Parathyroid adenoma (tissue), 2 donors: Measurements from ENCODE around the gene DPYD.

Experiments
- H2AFZ ChIP-seq: fragments of 300-600 bp; sonication (generic); one replicate; pipeline ENCODE4 v1.7.0; 2017; ENCODE audit warnings: antibody characterized with exemption, mild to moderate bottlenecking
- H3K27ac ChIP-seq: fragments of 300-600 bp; sonication (generic); one replicate; pipeline ENCODE4 v1.7.0; 2017
- H3K27me3 ChIP-seq: fragments of 300-600 bp; sonication (generic); one replicate; pipeline ENCODE4 v1.7.0; 2017; ENCODE audit warnings: low read length; ENCODE audit not compliant: control insufficient read depth, insufficient read depth
- H3K36me3 ChIP-seq: fragments of 300-600 bp; sonication (generic); one replicate; pipeline ENCODE4 v1.7.0; 2017; ENCODE audit warnings: low read length; ENCODE audit not compliant: control insufficient read depth, insufficient read depth
- H3K4me1 ChIP-seq: fragments of 300-600 bp; sonication (generic); one replicate; pipeline ENCODE4 v1.7.0; 2017; ENCODE audit warnings: control low read depth
- H3K4me2 ChIP-seq: fragments of 300-600 bp; sonication (generic); one replicate; pipeline ENCODE4 v1.7.0; 2017; ENCODE audit warnings: low read length
- H3K4me3 ChIP-seq: fragments of 300-600 bp; sonication (generic); one replicate; pipeline ENCODE4 v1.7.0; 2017; ENCODE audit warnings: low read depth, low read length
- H3K79me2 ChIP-seq: fragments of 300-600 bp; sonication (generic); one replicate; pipeline ENCODE4 v1.7.0; 2017; ENCODE audit warnings: control low read depth
- H3K9ac ChIP-seq: fragments of 300-600 bp; sonication (generic); one replicate; pipeline ENCODE4 v1.7.0; 2017; ENCODE audit warnings: mild to moderate bottlenecking
- H3K9me3 ChIP-seq: fragments of 300-600 bp; sonication (generic); one replicate; pipeline ENCODE4 v1.7.0; 2017; ENCODE audit warnings: low read length; ENCODE audit not compliant: control insufficient read depth
- TF ChIP-seq, protein P1 (sequence below): fragments of 300-600 bp; sonication (generic); IDR thresholded peaks from one replicate; pipeline ENCODE4 v1.7.0; 2017; ENCODE audit warnings: antibody characterized with exemption, mild to moderate bottlenecking
- donor health status: primary hyperparathyroidism.

DPYD gene

GRCh38 chr1:97619706-97620105 is 301.1 kb downstream of the DPYD start:
- H3K27ac ChIP-seq, result no peak overlapping the region
- no peaks in the 10 kb centered on the region for H3K4me1 ChIP-seq
- H3K4me3 ChIP-seq, result no peak overlapping the region
- TF ChIP-seq, protein P1, sequence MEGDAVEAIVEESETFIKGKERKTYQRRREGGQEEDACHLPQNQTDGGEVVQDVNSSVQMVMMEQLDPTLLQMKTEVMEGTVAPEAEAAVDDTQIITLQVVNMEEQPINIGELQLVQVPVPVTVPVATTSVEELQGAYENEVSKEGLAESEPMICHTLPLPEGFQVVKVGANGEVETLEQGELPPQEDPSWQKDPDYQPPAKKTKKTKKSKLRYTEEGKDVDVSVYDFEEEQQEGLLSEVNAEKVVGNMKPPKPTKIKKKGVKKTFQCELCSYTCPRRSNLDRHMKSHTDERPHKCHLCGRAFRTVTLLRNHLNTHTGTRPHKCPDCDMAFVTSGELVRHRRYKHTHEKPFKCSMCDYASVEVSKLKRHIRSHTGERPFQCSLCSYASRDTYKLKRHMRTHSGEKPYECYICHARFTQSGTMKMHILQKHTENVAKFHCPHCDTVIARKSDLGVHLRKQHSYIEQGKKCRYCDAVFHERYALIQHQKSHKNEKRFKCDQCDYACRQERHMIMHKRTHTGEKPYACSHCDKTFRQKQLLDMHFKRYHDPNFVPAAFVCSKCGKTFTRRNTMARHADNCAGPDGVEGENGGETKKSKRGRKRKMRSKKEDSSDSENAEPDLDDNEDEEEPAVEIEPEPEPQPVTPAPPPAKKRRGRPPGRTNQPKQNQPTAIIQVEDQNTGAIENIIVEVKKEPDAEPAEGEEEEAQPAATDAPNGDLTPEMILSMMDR, result no peak
- no peaks in the 10 kb centered on the region for H3K79me2 ChIP-seq
- H3K27me3 ChIP-seq, result no peaks in the 10 kb centered on the region
- no peaks in the 10 kb centered on the region for H3K36me3 ChIP-seq
- no peaks in the 10 kb centered on the region for H3K9me3 ChIP-seq
- H3K9ac ChIP-seq, result no peak overlapping the region
- no peak overlapping the region for H2AFZ ChIP-seq
- no peak overlapping the region for H3K4me2 ChIP-seq

GRCh38 chr1:97610748-97611147 is 310.1 kb downstream of the DPYD start:
- no peak overlapping the region for H2AFZ ChIP-seq
- no peaks in the 10 kb centered on the region for H3K4me1 ChIP-seq
- H3K27me3 ChIP-seq, result no peaks in the 10 kb centered on the region
- no peak overlapping the region for H3K4me2 ChIP-seq
- TF ChIP-seq, protein P1, result no peak
- no peaks in the 10 kb centered on the region for H3K79me2 ChIP-seq
- H3K9me3 ChIP-seq, result no peaks in the 10 kb centered on the region
- no peak overlapping the region for H3K4me3 ChIP-seq
- H3K9ac ChIP-seq, result no peak overlapping the region
- H3K36me3 ChIP-seq, result no peaks in the 10 kb centered on the region
- no peak overlapping the region for H3K27ac ChIP-seq

DNA sequence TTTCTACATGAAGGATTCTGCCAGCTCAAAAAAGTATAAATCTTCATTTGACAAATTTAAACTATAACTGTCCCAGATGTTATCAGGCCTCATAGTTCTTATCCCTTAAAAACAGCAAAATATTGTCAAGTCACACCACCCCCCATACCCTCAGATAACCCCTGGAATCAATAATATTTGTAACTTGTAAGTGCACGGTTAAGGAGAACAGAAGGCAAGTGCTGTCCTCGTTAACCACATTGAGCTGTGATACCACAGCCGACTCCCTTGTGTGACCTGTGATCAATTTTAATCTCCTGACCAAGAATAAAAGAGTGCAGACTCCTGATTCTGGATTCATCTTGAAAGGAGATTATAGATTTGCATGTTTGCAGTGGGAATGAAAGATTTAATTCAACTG is 310.7 kb downstream of the DPYD start:
- no peak overlapping the region for H3K9ac ChIP-seq
- no peaks in the 10 kb centered on the region for H3K9me3 ChIP-seq
- TF ChIP-seq, protein P1, result no peak
- H3K27me3 ChIP-seq, result no peaks in the 10 kb centered on the region
- H3K79me2 ChIP-seq, result no peaks in the 10 kb centered on the region
- H3K4me3 ChIP-seq, result no peak overlapping the region
- no peak overlapping the region for H2AFZ ChIP-seq
- H3K36me3 ChIP-seq, result no peaks in the 10 kb centered on the region
- H3K4me2 ChIP-seq, result no peak overlapping the region
- H3K27ac ChIP-seq, result no peak overlapping the region
- H3K4me1 ChIP-seq, result no peaks in the 10 kb centered on the region

DNA sequence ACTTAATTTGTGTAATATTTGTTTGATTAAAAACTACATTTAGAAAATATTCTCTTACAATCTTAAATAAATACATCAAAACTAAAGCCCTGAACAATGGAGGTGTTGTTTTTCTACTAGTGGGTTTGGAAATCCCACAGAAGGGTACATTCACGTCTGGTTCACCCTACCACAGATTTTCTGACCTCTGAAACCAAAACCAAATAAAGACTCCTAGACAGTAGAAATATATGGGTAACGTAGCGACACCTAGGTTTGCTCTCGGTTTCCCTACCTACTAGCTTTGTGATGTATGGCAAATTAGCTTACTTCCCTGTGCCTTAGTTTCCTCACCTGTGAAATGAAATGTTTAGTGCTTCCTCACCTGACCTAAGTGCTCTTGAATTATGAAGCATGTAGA is 312.6 kb downstream of the DPYD start:
- TF ChIP-seq, protein P1, result no peak
- no peaks in the 10 kb centered on the region for H3K79me2 ChIP-seq
- no peak overlapping the region for H2AFZ ChIP-seq

DNA sequence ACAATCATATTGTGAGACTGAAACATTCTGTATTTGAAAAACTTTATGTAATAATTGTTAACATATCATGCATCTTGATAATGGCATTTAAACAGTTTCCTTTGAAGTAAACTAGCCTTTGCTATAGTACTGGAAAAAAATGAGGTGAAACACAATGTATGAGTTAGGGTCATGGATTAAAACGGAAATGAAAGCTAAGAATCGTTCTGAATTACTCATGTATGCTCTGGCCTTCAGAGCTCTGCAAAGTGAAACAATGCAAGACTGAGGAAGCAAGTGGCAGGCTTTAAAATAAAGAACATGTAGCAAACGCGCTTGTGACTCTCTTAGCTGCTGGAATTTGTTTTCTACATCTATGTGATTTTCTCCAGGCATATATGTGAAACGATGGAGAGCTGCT is 317.1 kb downstream of the DPYD start:
- Histone ChIP-seq H2AFZ (no peak overlapping the region), H3K9ac (no peak overlapping the region), H3K4me3 (no peak overlapping the region), H3K27me3 (no peaks in the 10 kb centered on the region), H3K27ac (no peak overlapping the region), H3K9me3 (no peaks in the 10 kb centered on the region), H3K4me1 (no peaks in the 10 kb centered on the region), H3K79me2 (no peaks in the 10 kb centered on the region), H3K4me2 (no peak overlapping the region), H3K36me3 (no peaks in the 10 kb centered on the region)
- TF ChIP-seq, protein P1, result no peak

More for the DNA sequence above, 312.6 kb downstream of the DPYD start:
- Histone ChIP-seq H3K27ac (no peak overlapping the region), H3K4me2 (no peak overlapping the region), H3K36me3 (no peaks in the 10 kb centered on the region), H3K9ac (no peak overlapping the region), H3K27me3 (no peaks in the 10 kb centered on the region), H3K9me3 (no peaks in the 10 kb centered on the region), H3K4me1 (no peaks in the 10 kb centered on the region), H3K4me3 (no peak overlapping the region)
